ENCODE data around the gene DHX38.

Gene DHX38

GRCh38 chr16:72122308-72122707 is 28.7 kb downstream of the DHX38 start:
- H4K8ac ChIP-seq (ENCODE audit: low read depth, low read length): no peak overlapping the region
- H2BK12ac ChIP-seq (ENCODE audit: low read length): no peak overlapping the region
- H4K91ac ChIP-seq (ENCODE audit: low read depth, low read length): no peak overlapping the region
- no peaks in the 10 kb centered on the region for H3K27me3 ChIP-seq (ENCODE audit: insufficient read depth, low read length)
- no peaks in the 10 kb centered on the region for H3K79me2 ChIP-seq (ENCODE audit: control insufficient read depth, insufficient read depth, low read length, poor library complexity)
- no peak overlapping the region for H3K23ac ChIP-seq (ENCODE audit: low read length)
- H2AFZ ChIP-seq (ENCODE audit: insufficient read depth, low read length, poor library complexity): no peak overlapping the region
- DNase-seq: no peak
- H3K4me3 ChIP-seq (ENCODE audit: low read depth, low read length): no peak overlapping the region
- no CpG with 5 or more reads among the region's 2 CpGs for WGBS (ENCODE audit: extremely low coverage, insufficient coverage, insufficient read length)
- H3K27ac ChIP-seq (ENCODE audit: low read depth, low read length): no peak overlapping the region
- no peak overlapping the region for H2BK120ac ChIP-seq (ENCODE audit: insufficient read depth, low read length, poor library complexity)
- H2BK5ac ChIP-seq (ENCODE audit: low read depth, low read length, poor library complexity): no peak overlapping the region
- H3K4me2 ChIP-seq (ENCODE audit: low read length): no peak overlapping the region
- no peaks in the 10 kb centered on the region for H3K4me1 ChIP-seq (ENCODE audit: control insufficient read depth in 1 of 2, insufficient read depth in 2 of 2, low read length in 2 of 2)
- no peaks in the 10 kb centered on the region for H3K36me3 ChIP-seq (ENCODE audit: control insufficient read depth in 1 of 2, insufficient read depth in 2 of 2, low read length in 2 of 2)
- H3K9me3 ChIP-seq (ENCODE audit: insufficient read depth, low read depth, low read length): no peaks in the 10 kb centered on the region
- no peak overlapping the region for H3K4ac ChIP-seq (ENCODE audit: low read depth, low read length)
- no peak overlapping the region for H3K18ac ChIP-seq (ENCODE audit: low read length)
- H2AK5ac ChIP-seq (ENCODE audit: low read length): no peak overlapping the region
- no peak overlapping the region for H3K14ac ChIP-seq (ENCODE audit: low read length)
- H4K12ac ChIP-seq (ENCODE audit: low read depth, low read length): no peak overlapping the region
- no peaks in the 10 kb centered on the region for H3K79me1 ChIP-seq (ENCODE audit: low read length)
- H3K9ac ChIP-seq (ENCODE audit: low read length): no peak overlapping the region

DNA sequence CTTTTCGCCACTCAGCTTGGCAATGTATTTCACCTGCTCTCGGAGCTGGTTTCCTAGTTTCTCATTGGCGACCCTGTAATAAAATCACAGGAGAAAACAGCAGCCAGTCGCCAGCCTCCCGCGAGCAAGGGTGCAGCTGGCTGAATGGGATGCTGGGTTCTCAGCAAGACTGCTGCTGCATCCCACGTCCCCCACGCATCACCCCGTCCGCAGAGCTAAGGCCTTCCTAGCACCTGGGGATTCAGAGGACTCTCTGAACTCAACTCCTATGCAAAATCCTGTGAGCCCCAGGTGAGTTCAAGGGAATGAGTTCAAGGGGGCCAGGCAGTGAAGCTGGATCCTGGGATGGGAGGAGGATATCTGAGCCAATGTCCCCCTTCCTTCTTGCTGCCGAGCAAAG is 29.3 kb downstream of the DHX38 start:
- H3K18ac ChIP-seq (ENCODE audit: low read length): no peak overlapping the region
- H3K4me1 ChIP-seq (ENCODE audit: control insufficient read depth in 1 of 2, insufficient read depth in 2 of 2, low read length in 2 of 2): no peaks in the 10 kb centered on the region
- no CpG with 5 or more reads among the region's 11 CpGs for WGBS (ENCODE audit: extremely low coverage, insufficient coverage, insufficient read length)
- no peak overlapping the region for H4K91ac ChIP-seq (ENCODE audit: low read depth, low read length)
- no peaks in the 10 kb centered on the region for H3K36me3 ChIP-seq (ENCODE audit: control insufficient read depth in 1 of 2, insufficient read depth in 2 of 2, low read length in 2 of 2)
- H3K27me3 ChIP-seq (ENCODE audit: insufficient read depth, low read length): no peaks in the 10 kb centered on the region
- no peaks in the 10 kb centered on the region for H3K9me3 ChIP-seq (ENCODE audit: insufficient read depth, low read depth, low read length)
- H3K27ac ChIP-seq (ENCODE audit: low read depth, low read length): no peak overlapping the region
- DNase-seq: no peak
- no peaks in the 10 kb centered on the region for H3K79me2 ChIP-seq (ENCODE audit: control insufficient read depth, insufficient read depth, low read length, poor library complexity)
- no peak overlapping the region for H3K4ac ChIP-seq (ENCODE audit: low read depth, low read length)
- no peak overlapping the region for H4K8ac ChIP-seq (ENCODE audit: low read depth, low read length)
- H2BK12ac ChIP-seq (ENCODE audit: low read length): no peak overlapping the region
- H3K9ac ChIP-seq (ENCODE audit: low read length): no peak overlapping the region
- no peak overlapping the region for H2BK120ac ChIP-seq (ENCODE audit: insufficient read depth, low read length, poor library complexity)
- H4K12ac ChIP-seq (ENCODE audit: low read depth, low read length): no peak overlapping the region
- H2AFZ ChIP-seq (ENCODE audit: insufficient read depth, low read length, poor library complexity): no peak overlapping the region
- H3K4me3 ChIP-seq (ENCODE audit: low read depth, low read length): no peak overlapping the region
- H2BK5ac ChIP-seq (ENCODE audit: low read depth, low read length, poor library complexity): no peak overlapping the region
- H3K4me2 ChIP-seq (ENCODE audit: low read length): no peak overlapping the region
- no peak overlapping the region for H3K23ac ChIP-seq (ENCODE audit: low read length)
- H2AK5ac ChIP-seq (ENCODE audit: low read length): no peak overlapping the region
- no peak overlapping the region for H3K14ac ChIP-seq (ENCODE audit: low read length)
- no peaks in the 10 kb centered on the region for H3K79me1 ChIP-seq (ENCODE audit: low read length)

- Histone ChIP-seq H2BK5ac (ENCODE audit: low read depth, low read length, poor library complexity) (no peak overlapping the region), H2AFZ (ENCODE audit: insufficient read depth, low read length, poor library complexity) (no peak overlapping the region)
- WGBS (ENCODE audit: extremely low coverage, insufficient coverage, insufficient read length): no CpG with 5 or more reads among the region's 8 CpGs
Observed at GRCh38 chr16:72123426-72123825, 29.8 kb downstream of the DHX38 start.

DNA sequence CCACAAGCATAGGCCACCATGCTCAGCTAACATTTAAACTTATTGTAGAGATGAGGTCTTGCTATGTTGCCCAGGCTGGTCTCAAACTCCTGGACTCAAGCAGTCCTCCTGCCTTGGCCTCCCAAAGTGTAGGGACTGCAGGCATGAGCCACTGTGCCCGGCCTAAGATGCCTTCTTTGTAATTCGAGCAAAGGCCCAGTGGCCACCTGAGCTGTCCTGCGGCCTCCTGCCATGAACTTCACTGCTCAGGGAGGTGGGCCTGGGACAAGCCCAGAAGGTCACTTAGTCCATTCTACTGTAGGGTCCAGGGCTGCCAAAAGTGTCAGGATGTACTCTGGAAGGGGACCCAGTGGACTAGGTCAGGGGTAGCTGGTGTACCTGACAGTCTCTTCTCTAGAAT is 30.5 kb downstream of the DHX38 start:
- Histone ChIP-seq H3K9me3 (ENCODE audit: insufficient read depth, low read depth, low read length) (no peaks in the 10 kb centered on the region), H3K9ac (ENCODE audit: low read length) (no peak overlapping the region), H2BK5ac (ENCODE audit: low read depth, low read length, poor library complexity) (no peak overlapping the region), H3K23ac (ENCODE audit: low read length) (no peak overlapping the region), H2AFZ (ENCODE audit: insufficient read depth, low read length, poor library complexity) (no peak overlapping the region), H3K18ac (ENCODE audit: low read length) (no peak overlapping the region), H2AK5ac (ENCODE audit: low read length) (no peak overlapping the region), H3K27me3 (ENCODE audit: insufficient read depth, low read length) (no peaks in the 10 kb centered on the region), H3K4ac (ENCODE audit: low read depth, low read length) (no peak overlapping the region), H3K14ac (ENCODE audit: low read length) (no peak overlapping the region), H3K79me1 (ENCODE audit: low read length) (no peaks in the 10 kb centered on the region), H3K4me2 (ENCODE audit: low read length) (no peak overlapping the region), H2BK12ac (ENCODE audit: low read length) (no peak overlapping the region), H4K12ac (ENCODE audit: low read depth, low read length) (no peak overlapping the region), H3K4me3 (ENCODE audit: low read depth, low read length) (no peak overlapping the region), H3K27ac (ENCODE audit: low read depth, low read length) (no peak overlapping the region), H3K4me1 (ENCODE audit: control insufficient read depth in 1 of 2, insufficient read depth in 2 of 2, low read length in 2 of 2) (no peaks in the 10 kb centered on the region), H3K79me2 (ENCODE audit: control insufficient read depth, insufficient read depth, low read length, poor library complexity) (no peaks in the 10 kb centered on the region), H4K8ac (ENCODE audit: low read depth, low read length) (no peak overlapping the region), H4K91ac (ENCODE audit: low read depth, low read length) (no peak overlapping the region), H3K36me3 (ENCODE audit: control insufficient read depth in 1 of 2, insufficient read depth in 2 of 2, low read length in 2 of 2) (no peaks in the 10 kb centered on the region), H2BK120ac (ENCODE audit: insufficient read depth, low read length, poor library complexity) (no peak overlapping the region)
- WGBS (ENCODE audit: extremely low coverage, insufficient coverage, insufficient read length): no CpG with 5 or more reads among the region's 3 CpGs
- DNase-seq: no peak

More at GRCh38 chr16:72123426-72123825, 29.8 kb downstream of the DHX38 start:
- Histone ChIP-seq H2AK5ac (ENCODE audit: low read length) (no peak overlapping the region), H2BK120ac (ENCODE audit: insufficient read depth, low read length, poor library complexity) (no peak overlapping the region), H3K79me1 (ENCODE audit: low read length) (no peaks in the 10 kb centered on the region), H3K9me3 (ENCODE audit: insufficient read depth, low read depth, low read length) (no peaks in the 10 kb centered on the region), H3K79me2 (ENCODE audit: control insufficient read depth, insufficient read depth, low read length, poor library complexity) (no peaks in the 10 kb centered on the region), H3K4ac (ENCODE audit: low read depth, low read length) (no peak overlapping the region), H3K4me1 (ENCODE audit: control insufficient read depth in 1 of 2, insufficient read depth in 2 of 2, low read length in 2 of 2) (no peaks in the 10 kb centered on the region), H4K8ac (ENCODE audit: low read depth, low read length) (no peak overlapping the region), H4K12ac (ENCODE audit: low read depth, low read length) (no peak overlapping the region), H3K36me3 (ENCODE audit: control insufficient read depth in 1 of 2, insufficient read depth in 2 of 2, low read length in 2 of 2) (no peaks in the 10 kb centered on the region), H3K14ac (ENCODE audit: low read length) (no peak overlapping the region), H3K18ac (ENCODE audit: low read length) (no peak overlapping the region), H3K27me3 (ENCODE audit: insufficient read depth, low read length) (no peaks in the 10 kb centered on the region), H3K9ac (ENCODE audit: low read length) (no peak overlapping the region), H3K27ac (ENCODE audit: low read depth, low read length) (no peak overlapping the region), H3K23ac (ENCODE audit: low read length) (no peak overlapping the region), H3K4me2 (ENCODE audit: low read length) (no peak overlapping the region), H4K91ac (ENCODE audit: low read depth, low read length) (no peak overlapping the region), H2BK12ac (ENCODE audit: low read length) (no peak overlapping the region), H3K4me3 (ENCODE audit: low read depth, low read length) (no peak overlapping the region)
- DNase-seq: no peak
